Measurements from ENCODE around the gene C9orf72. TPM values are rescaled to one million over a fixed set of nuclear protein-coding genes. Genes with fewer than 3 reads are reported as not detected.

Gene C9orf72
- total and polyA plus RNA-seq, 2 of the 8 experiments (the other 6 are each of a cell fraction or from before 2014, with no cell fraction given) = 7.2 to 17.5 TPM

- Histone ChIP-seq H2BK5ac (ENCODE audit: low read depth, low read length) (no peak overlapping the region), H4K8ac (ENCODE audit: extremely low read depth, insufficient read depth, low read length) (no peak overlapping the region), H2AFZ (ENCODE audit: low read length) (no peak overlapping the region), H3K4me2 (ENCODE audit: insufficient read depth in 1 of 2, low read depth in 2 of 2, low read length in 2 of 2) (no peak overlapping the region), H3K4me3 (ENCODE audit: extremely low read depth in 1 of 4, insufficient read depth in 2 of 4, low read depth in 3 of 4, low read length in 4 of 4) (no peak overlapping the region), H3K18ac (ENCODE audit: extremely low read depth, low read length) (no peak overlapping the region), H3K14ac (ENCODE audit: insufficient read length) (no peak overlapping the region), H3K9ac (replicated peaks in 1 of 4; ENCODE audit: extremely low read depth in 1 of 4, low read depth in 3 of 4, low read length in 3 of 4) (no peak overlapping the region), H3K79me2 (ENCODE audit: control insufficient read depth in 1 of 2, insufficient read depth in 2 of 2, low read length in 2 of 2) (no peaks in the 10 kb centered on the region), H3K56ac (replicated peaks; ENCODE audit: insufficient read length, low read depth, low read length) (no peak overlapping the region), H2BK12ac (ENCODE audit: low read depth, low read length) (no peak overlapping the region), H3K36me3 (ENCODE audit: control insufficient read depth in 2 of 4, insufficient read depth in 4 of 4, low read length in 3 of 4) (peaks cover 0 to 69% (median 12%) of the 10 kb centered on the region in 4 experiments; a peak in 6 of 8 replicates), H3K4ac (replicated peaks; ENCODE audit: insufficient read length, low read depth, low read length) (no peak overlapping the region), H2BK20ac (ENCODE audit: low read length) (no peak overlapping the region), H2BK15ac (ENCODE audit: low read length) (no peak overlapping the region), H4K20me1 (replicated peaks in 1 of 2; ENCODE audit: control insufficient read depth in 1 of 2, insufficient read depth in 2 of 2, low read length in 2 of 2) (no peaks in the 10 kb centered on the region), H4K91ac (replicated peaks; ENCODE audit: insufficient read length, low read length) (no peak overlapping the region), H2BK120ac (replicated peaks; ENCODE audit: low read depth, low read length) (no peak overlapping the region), H3K9me3 (ENCODE audit: insufficient read depth in 2 of 2, low read depth in 1 of 2, low read length in 1 of 2) (no peaks in the 10 kb centered on the region), H3K27ac (ENCODE audit: low read depth, low read length) (no peak overlapping the region), H3K4me1 (replicated peaks in 1 of 4; ENCODE audit: control insufficient read depth in 3 of 4, insufficient read depth in 4 of 4, low read length in 3 of 4) (no peaks in the 10 kb centered on the region), H3K23me2 (ENCODE audit: low read depth, low read length) (no peaks in the 10 kb centered on the region), H2AK5ac (ENCODE audit: low read depth, low read length) (no peak overlapping the region), H4K5ac (ENCODE audit: insufficient read length, low read depth, low read length) (no peak overlapping the region), H3K27me3 (replicated peaks in 1 of 4; ENCODE audit: control insufficient read depth in 3 of 4, extremely low read depth in 1 of 4, insufficient read depth in 3 of 4, low read length in 3 of 4) (no peaks in the 10 kb centered on the region), H3K23ac (ENCODE audit: insufficient read length) (no peak overlapping the region), H3K79me1 (ENCODE audit: low read depth, low read length) (no peaks in the 10 kb centered on the region)
- ChIA-PET POLR2A (ENCODE audit: partially characterized antibody) (interaction anchor here (1.0 kb wide), 1 partner anchor 9 kb away, joined by 3 read pairs; no protein-coding TSS in a partner anchor), CTCF (ENCODE audit: partially characterized antibody) (interaction anchor here (1.2 kb wide), 1 partner anchor 502 kb away, joined by 4 read pairs; no protein-coding TSS in a partner anchor)
- FAIRE-seq (no peak), DNase-seq (ENCODE audit: low read depth in 1 of 2, low spot score in 2 of 2) (no peak)
- 95% methylated on average over 3 of the region's 3 CpGs; no CpG with 5 or more reads in 1 of the 2 experiments for WGBS, 2 experiments (ENCODE audit: extremely low coverage in 1 of 2, insufficient coverage in 1 of 2, insufficient read length in 1 of 2, insufficient replicate concordance in 2 of 2, low coverage in 1 of 2, low lambda C conversion rate in 2 of 2, missing lambda C conversion rate in 1 of 2)
- TF ChIP-seq ASH2L (IDR thresholded peaks at IDR 0.05; ENCODE audit: low read length) = no peak
- TF ChIP-seq CHD2 (IDR thresholded peaks at IDR 0.05; ENCODE audit: low read length) = no peak
- no peak for TF ChIP-seq POU5F1 (IDR thresholded peaks at IDR 0.05; ENCODE audit: low read depth, low read length)
- TF ChIP-seq JUND (IDR thresholded peaks at IDR 0.05; ENCODE audit: low read length) = no peak
- TF ChIP-seq E2F6 (IDR thresholded peaks at IDR 0.05) = no peak
- no peak for TF ChIP-seq KDM4A (IDR thresholded peaks at IDR 0.05; ENCODE audit: low read depth, low read length, severe bottlenecking)
- TF ChIP-seq ZNF274 (IDR thresholded peaks at IDR 0.05; ENCODE audit: borderline replicate concordance, extremely low read depth, low read length) = no peak
- no peak for TF ChIP-seq POLR2AphosphoS5 (IDR thresholded peaks at IDR 0.05; ENCODE audit: low read depth, low read length)
- TF ChIP-seq BRCA1 (IDR thresholded peaks at IDR 0.05; ENCODE audit: low read depth, low read length) = no peak
- TF ChIP-seq SP1 (IDR thresholded peaks at IDR 0.05; ENCODE audit: low read depth, low read length) = no peak
- TF ChIP-seq ATF3 (IDR thresholded peaks at IDR 0.05; ENCODE audit: insufficient read depth, low read depth, low read length) = no peak
- no peak for TF ChIP-seq RBBP5 (IDR thresholded peaks at IDR 0.05; ENCODE audit: borderline replicate concordance, low read depth, low read length)
- TF ChIP-seq CEBPB (IDR thresholded peaks at IDR 0.05; ENCODE audit: low read depth, low read length) = no peak
- no peak for TF ChIP-seq SIRT6 (IDR thresholded peaks at IDR 0.05; ENCODE audit: low read length)
- no peak for TF ChIP-seq RXRA (IDR thresholded peaks at IDR 0.05; ENCODE audit: insufficient read depth, low read depth, low read length)
Measured at GRCh38 chr9:27561685-27562084, 11.6 kb downstream of the C9orf72 start.
